Measurements from ENCODE around the gene GRHL3. TPM values are rescaled to one million over a fixed set of nuclear protein-coding genes. Genes with fewer than 3 reads are reported as not detected.
"Not testable (repeated sequence)": the region's sequence is repeated elsewhere in the genome, so short reads cannot be mapped to it uniquely, and the experiment has no call there.

Gene GRHL3
- total and polyA plus RNA-seq, 11 donors = 0.03 to 0.61 TPM; not detected in 9

DNA sequence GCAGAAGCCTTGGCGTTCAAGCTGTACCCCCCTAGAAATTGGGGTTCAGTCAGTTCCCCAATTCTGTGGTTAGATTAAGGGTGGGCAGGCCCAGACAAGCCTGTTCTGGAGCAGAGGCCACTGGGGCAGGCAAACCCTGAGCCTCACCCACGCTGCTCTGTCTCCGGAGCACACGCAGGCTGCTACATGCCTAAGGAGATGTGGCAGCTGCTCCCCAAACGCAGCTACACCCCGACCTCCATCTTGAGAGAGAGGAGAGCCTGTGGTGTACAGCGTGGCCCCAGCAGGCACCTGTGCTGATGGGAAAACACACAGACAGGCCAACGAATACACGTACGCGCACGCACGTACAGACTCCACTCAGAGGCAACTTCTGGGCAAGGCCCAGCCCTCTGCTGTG is 33.9 kb upstream of the GRHL3 start:
- ATAC-seq = no peak
- 94 to 100% (median 97%) methylated on average over 8 to 13 of the region's 13 CpGs for WGBS, 4 donors
- H3K4me1 ChIP-seq = peaks cover 0 to 27% (median 7%) of the 10 kb centered on the region in 12 donors
- intact Hi-C loops (cut with DNase I) = no loop called here
- H3K36me3 ChIP-seq = no peaks in the 10 kb centered on the region
- H3K9me3 ChIP-seq = no peaks in the 10 kb centered on the region
- DNase-seq = no peak
- peaks cover 0 to 6% (median 0%) of the 10 kb centered on the region in 9 donors for H3K27me3 ChIP-seq
- no peak overlapping the region for H3K27ac ChIP-seq
- TF ChIP-seq POLR2A (IDR thresholded peaks at IDR 0.05) = no peak
- TF ChIP-seq, protein P1, sequence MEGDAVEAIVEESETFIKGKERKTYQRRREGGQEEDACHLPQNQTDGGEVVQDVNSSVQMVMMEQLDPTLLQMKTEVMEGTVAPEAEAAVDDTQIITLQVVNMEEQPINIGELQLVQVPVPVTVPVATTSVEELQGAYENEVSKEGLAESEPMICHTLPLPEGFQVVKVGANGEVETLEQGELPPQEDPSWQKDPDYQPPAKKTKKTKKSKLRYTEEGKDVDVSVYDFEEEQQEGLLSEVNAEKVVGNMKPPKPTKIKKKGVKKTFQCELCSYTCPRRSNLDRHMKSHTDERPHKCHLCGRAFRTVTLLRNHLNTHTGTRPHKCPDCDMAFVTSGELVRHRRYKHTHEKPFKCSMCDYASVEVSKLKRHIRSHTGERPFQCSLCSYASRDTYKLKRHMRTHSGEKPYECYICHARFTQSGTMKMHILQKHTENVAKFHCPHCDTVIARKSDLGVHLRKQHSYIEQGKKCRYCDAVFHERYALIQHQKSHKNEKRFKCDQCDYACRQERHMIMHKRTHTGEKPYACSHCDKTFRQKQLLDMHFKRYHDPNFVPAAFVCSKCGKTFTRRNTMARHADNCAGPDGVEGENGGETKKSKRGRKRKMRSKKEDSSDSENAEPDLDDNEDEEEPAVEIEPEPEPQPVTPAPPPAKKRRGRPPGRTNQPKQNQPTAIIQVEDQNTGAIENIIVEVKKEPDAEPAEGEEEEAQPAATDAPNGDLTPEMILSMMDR (IDR thresholded peaks at IDR 0.05) = no peak
- H3K4me3 ChIP-seq = no peak overlapping the region

DNA sequence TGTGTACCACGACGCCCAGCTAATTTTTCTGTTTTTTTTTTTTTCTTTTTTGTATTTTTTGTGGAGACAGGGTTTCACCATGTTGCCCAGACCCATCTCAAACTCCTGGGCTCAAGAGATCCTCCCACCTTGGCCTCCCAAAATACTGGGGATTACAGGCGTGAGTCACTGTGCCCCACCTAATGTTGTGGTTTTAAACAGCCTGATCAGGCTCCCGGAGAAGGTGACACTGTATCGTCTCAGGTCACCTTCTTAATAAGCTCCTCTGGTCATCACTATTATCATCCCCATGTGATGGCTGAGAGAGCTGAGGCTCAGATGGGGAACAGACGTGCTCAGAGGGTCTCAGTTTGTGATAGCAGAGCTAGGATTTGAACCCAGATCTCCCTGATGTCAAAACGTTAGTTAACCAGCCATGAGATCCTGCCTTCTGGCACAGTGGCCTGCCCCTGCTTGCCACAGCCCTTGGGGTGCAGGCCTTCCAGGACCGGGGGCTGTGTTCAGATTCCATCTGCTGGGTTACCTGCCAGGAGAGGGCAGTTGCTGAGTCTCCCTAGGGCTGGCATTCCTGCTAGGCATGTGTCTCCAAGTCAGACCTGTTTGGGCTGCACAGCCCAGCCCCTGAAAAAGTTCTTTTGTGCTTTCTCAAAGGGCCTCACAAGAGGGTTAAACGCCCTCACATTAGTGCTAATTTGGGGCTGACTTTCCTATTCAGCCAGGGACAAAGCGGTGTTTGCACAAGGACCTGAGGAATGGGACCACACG is 32.7 kb upstream of the GRHL3 start:
- TF ChIP-seq, protein P1 (IDR thresholded peaks at IDR 0.05) = no peak
- no peak for TF ChIP-seq POLR2A (IDR thresholded peaks at IDR 0.05)
- Histone ChIP-seq H3K4me1 (peaks cover 0 to 32% (median 7%) of the 10 kb centered on the region in 12 donors), H3K36me3 (no peaks in the 10 kb centered on the region), H3K9me3 (no peaks in the 10 kb centered on the region), H3K27me3 (peaks cover 0 to 6% (median 0%) of the 10 kb centered on the region in 9 donors), H3K27ac (no peak overlapping the region), H3K4me3 (no peak overlapping the region)
- 92 to 94% (median 93%) methylated on average over 11 of the region's 11 CpGs for WGBS, 4 donors
- intact Hi-C loops (cut with DNase I) = no loop called here
- ATAC-seq (no peak), DNase-seq (no peak)

DNA sequence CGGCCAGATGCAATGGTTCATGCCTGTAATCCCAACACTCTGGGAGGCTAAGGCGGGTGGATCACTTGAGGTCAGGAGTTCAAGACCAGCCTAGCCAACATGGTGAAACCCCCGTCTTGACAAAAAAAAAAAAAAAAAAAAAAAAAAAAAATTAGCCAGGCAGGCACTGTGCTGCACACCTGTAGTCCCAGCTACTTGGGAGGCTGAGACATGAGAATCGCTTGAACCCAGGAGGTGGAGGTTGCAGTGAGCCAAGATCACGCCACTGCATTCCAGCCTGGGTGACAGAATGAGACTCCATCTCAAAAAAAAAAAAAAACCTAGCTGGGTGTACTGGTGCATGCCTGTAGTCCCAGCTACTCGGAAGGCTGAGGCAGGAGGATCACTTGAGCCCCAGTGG is 31.4 kb upstream of the GRHL3 start:
- WGBS, 4 donors = 94 to 96% (median 95%) methylated on average over 6 of the region's 6 CpGs
- H3K4me1 ChIP-seq = peaks cover 0 to 32% (median 7%) of the 10 kb centered on the region in 12 donors
- H3K36me3 ChIP-seq; H3K27me3 ChIP-seq; DNase-seq; H3K27ac ChIP-seq; intact Hi-C loops (cut with DNase I); ATAC-seq; H3K9me3 ChIP-seq; H3K4me3 ChIP-seq: not testable (repeated sequence)

DNA sequence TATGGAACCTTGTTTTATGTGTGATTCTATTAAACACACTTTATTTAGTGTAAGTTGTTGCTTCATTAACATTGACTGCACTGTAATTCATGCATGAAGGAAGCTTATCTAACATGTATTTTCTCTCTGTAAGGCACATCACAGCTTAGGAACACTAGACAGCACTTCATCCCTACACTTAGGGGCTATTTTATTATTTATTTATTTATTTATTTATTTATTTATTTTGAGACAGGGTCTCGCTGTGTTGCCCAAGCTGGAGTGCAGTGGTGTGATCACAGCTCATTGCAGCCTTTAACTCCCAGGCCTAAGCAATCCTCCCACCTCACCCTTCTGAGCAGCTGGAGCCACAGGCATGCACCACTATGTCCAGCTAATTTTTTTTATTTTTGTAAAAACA is 30.7 kb upstream of the GRHL3 start:
- peaks cover 0 to 6% (median 0%) of the 10 kb centered on the region in 9 donors for H3K27me3 ChIP-seq
- WGBS, 4 donors = 91 to 98% (median 96%) methylated on average over 1 of the region's 1 CpG
- peaks cover 0 to 29% (median 5%) of the 10 kb centered on the region in 12 donors for H3K4me1 ChIP-seq
- no peak overlapping the region for H3K4me3 ChIP-seq
- H3K36me3 ChIP-seq = no peaks in the 10 kb centered on the region
- no peak overlapping the region for H3K27ac ChIP-seq
- ATAC-seq (no peak), DNase-seq (no peak)
- no peak for TF ChIP-seq POLR2A (IDR thresholded peaks at IDR 0.05)
- TF ChIP-seq, protein P1 (IDR thresholded peaks at IDR 0.05) = no peak
- no peaks in the 10 kb centered on the region for H3K9me3 ChIP-seq
- intact Hi-C loops (cut with DNase I) = no loop called here
